ENCODE data around the gene KLK3.

Gene KLK3

GRCh38 chr19:50843701-50844221 lies 11.0 kb upstream of the KLK3 start:
- no peak for DNase-seq (ENCODE audit: low read depth in 1 of 2, low spot score in 1 of 2)
- H3K4me3 ChIP-seq (replicated peaks; ENCODE audit: insufficient read depth, low read length) = no peak overlapping the region
- H3K27ac ChIP-seq (replicated peaks) = no peak overlapping the region
- TF ChIP-seq CTCF (IDR thresholded peaks at IDR 0.05; ENCODE audit: insufficient read depth, low read length) = no peak
- TF ChIP-seq GABPA (IDR thresholded peaks at IDR 0.05; ENCODE audit: low read depth) = no peak
- no peak for TF ChIP-seq POLR2AphosphoS5 (IDR thresholded peaks at IDR 0.05; ENCODE audit: low read depth)
- TF ChIP-seq SPI1 (IDR thresholded peaks at IDR 0.05; ENCODE audit: borderline replicate concordance, low read depth) = no peak
- no peak for TF ChIP-seq REST (IDR thresholded peaks at IDR 0.05; ENCODE audit: insufficient replicate concordance, low read depth)
- H3K27me3 ChIP-seq (ENCODE audit: insufficient read depth, poor library complexity, severe bottlenecking) = peaks cover 3% of the 10 kb centered on the region

- no peak for DNase-seq (ENCODE audit: low read depth in 1 of 2, low spot score in 1 of 2)
- H3K4me3 ChIP-seq (replicated peaks; ENCODE audit: insufficient read depth, low read length) = no peak overlapping the region
Observed at GRCh38 chr19:50844296-50844935, 10.3 kb upstream of the KLK3 start.

More at GRCh38 chr19:50844296-50844935, 10.3 kb upstream of the KLK3 start:
- TF ChIP-seq GABPA (IDR thresholded peaks at IDR 0.05; ENCODE audit: low read depth) = no peak
- TF ChIP-seq POLR2AphosphoS5 (IDR thresholded peaks at IDR 0.05; ENCODE audit: low read depth) = no peak
- TF ChIP-seq REST (IDR thresholded peaks at IDR 0.05; ENCODE audit: insufficient replicate concordance, low read depth) = no peak
- TF ChIP-seq SPI1 (IDR thresholded peaks at IDR 0.05; ENCODE audit: borderline replicate concordance, low read depth) = no peak
- no peak for TF ChIP-seq CTCF (IDR thresholded peaks at IDR 0.05; ENCODE audit: insufficient read depth, low read length)
- Histone ChIP-seq H3K27me3 (ENCODE audit: insufficient read depth, poor library complexity, severe bottlenecking) (peaks cover 3% of the 10 kb centered on the region), H3K27ac (replicated peaks) (no peak overlapping the region)

Measured in HL-60 (cell line).